ENCODE data around the gene PEX6. TPM values are rescaled to one million over a fixed set of nuclear protein-coding genes. Genes with fewer than 3 reads are reported as not detected.

The PEX6 gene
- total RNA-seq, 6 experiments from 2014 or later = 20.3 to 31.7 (median 22.4) TPM

DNA sequence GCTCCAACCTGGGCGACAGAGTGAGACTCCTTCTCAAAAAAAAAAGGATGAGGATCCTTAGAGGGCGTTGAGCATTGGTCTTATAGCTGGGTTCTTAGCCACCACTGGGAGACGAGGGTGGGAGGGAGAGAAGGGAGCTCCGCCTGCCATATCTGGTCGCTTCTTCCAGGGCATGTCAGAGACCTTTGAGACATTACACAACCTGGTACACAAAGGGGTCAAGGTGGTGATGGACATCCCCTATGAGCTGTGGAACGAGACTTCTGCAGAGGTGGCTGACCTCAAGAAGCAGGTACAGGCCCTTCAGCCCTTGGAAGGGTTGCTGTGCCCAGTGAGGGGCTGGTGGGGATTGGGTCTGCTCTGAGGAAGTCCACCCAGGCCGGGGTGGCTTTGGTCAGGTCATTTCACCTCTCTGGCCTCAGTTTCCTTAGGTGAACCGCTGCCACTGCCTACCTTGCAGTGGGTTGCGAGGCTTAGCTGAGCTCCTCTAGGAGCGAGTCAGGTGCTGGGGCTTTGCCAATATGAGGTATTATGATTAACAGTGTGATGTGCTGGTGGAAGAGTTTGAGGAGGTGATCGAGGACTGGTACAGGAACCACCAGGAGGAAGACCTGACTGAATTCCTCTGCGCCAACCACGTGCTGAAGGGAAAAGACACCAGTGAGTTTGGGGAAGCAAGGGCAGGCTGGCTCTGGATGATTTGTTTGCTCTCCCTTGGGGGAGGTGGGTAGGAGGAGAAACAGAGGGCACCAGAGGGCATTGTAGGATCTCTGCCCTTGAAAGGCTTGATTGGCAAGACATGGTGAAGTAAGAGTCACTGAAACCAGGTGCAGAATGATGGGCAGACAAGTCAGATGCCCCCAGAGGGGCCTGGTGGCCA is 41.2 kb downstream of the PEX6 start:
- Mint-ChIP-seq H3K4me1 (ENCODE audit: low read depth) (peaks cover 7% of the 10 kb centered on the region), H3K36me3 (ENCODE audit: low read depth) (0 out of 2 replicates have a peak, but pooled peaks cover 11% of the 10 kb centered on the region), H3K27ac (no peak overlapping the region), H3K4me3 (no peak overlapping the region), H3K27me3 (ENCODE audit: insufficient read depth) (peaks cover 2% of the 10 kb centered on the region), H3K9me3 (no peaks in the 10 kb centered on the region)
- DNase-seq = no peak
- TF ChIP-seq, protein P1, sequence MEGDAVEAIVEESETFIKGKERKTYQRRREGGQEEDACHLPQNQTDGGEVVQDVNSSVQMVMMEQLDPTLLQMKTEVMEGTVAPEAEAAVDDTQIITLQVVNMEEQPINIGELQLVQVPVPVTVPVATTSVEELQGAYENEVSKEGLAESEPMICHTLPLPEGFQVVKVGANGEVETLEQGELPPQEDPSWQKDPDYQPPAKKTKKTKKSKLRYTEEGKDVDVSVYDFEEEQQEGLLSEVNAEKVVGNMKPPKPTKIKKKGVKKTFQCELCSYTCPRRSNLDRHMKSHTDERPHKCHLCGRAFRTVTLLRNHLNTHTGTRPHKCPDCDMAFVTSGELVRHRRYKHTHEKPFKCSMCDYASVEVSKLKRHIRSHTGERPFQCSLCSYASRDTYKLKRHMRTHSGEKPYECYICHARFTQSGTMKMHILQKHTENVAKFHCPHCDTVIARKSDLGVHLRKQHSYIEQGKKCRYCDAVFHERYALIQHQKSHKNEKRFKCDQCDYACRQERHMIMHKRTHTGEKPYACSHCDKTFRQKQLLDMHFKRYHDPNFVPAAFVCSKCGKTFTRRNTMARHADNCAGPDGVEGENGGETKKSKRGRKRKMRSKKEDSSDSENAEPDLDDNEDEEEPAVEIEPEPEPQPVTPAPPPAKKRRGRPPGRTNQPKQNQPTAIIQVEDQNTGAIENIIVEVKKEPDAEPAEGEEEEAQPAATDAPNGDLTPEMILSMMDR (IDR thresholded peaks at IDR 0.05) = no peak

DNA sequence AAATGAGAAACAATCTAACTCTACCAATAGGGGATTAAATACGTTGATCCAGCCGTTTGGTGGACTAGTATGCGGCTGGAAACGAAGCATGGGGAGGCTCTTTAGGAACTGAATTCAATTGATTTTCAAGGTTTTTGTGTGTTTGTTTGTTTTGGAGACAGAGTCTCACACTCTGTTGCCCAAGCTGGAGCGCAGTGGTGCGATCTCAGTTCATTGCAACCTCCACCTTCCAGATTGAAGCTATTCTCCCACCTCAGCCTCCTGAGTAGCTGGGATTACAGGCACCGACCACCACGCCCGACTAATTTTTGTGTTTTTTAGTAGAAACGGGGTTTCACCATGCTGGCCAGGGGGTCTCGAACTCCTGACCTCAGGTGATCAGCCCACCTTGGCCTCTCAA is 42.6 kb downstream of the PEX6 start:
- Mint-ChIP-seq H3K27ac (no peak overlapping the region), H3K4me1 (ENCODE audit: low read depth) (peaks cover 17% of the 10 kb centered on the region), H3K9me3 (no peaks in the 10 kb centered on the region), H3K27me3 (ENCODE audit: insufficient read depth) (peaks cover 2% of the 10 kb centered on the region), H3K4me3 (no peak overlapping the region), H3K36me3 (ENCODE audit: low read depth) (0 out of 2 replicates have a peak, but pooled peaks cover 11% of the 10 kb centered on the region)
- TF ChIP-seq, protein P1 (IDR thresholded peaks at IDR 0.05) = no peak
- DNase-seq = no peak

- H3K9me3 Mint-ChIP-seq = no peaks in the 10 kb centered on the region
- no peak for DNase-seq
- peaks cover 13% of the 10 kb centered on the region; the same call in 1 of the 2 replicates for H3K36me3 Mint-ChIP-seq (ENCODE audit: low read depth)
- TF ChIP-seq, protein P1 (IDR thresholded peaks at IDR 0.05) = no peak
- H3K27me3 Mint-ChIP-seq (ENCODE audit: insufficient read depth) = peaks cover 2% of the 10 kb centered on the region
- no peak overlapping the region for H3K27ac Mint-ChIP-seq
- peaks cover 26% of the 10 kb centered on the region for H3K4me1 Mint-ChIP-seq (ENCODE audit: low read depth)
- H3K4me3 Mint-ChIP-seq = no peak overlapping the region
Measured at GRCh38 chr6:42935322-42935721, 43.7 kb downstream of the PEX6 start.

DNA sequence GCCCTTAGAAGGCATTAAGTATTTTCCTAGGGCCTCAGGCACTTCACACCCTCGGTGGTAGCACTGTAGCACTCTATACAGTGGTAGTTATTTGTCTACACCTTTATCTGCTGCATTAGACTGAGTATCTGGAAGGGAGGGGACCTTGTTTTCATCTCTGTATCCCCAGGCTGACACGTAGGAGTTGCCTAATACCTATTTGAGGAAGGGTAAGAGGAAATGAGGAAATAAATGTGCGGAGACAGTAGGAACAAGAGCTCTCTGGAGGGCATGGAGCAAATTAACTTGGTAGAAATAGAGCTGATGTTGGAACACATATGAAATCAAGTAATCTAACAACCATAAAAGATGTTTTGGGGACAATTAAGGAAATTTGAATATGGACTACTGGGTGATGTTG is 45.8 kb downstream of the PEX6 start:
- Mint-ChIP-seq H3K4me1 (ENCODE audit: low read depth) (peaks cover 35% of the 10 kb centered on the region), H3K36me3 (ENCODE audit: low read depth) (peaks cover 11% of the 10 kb centered on the region; the same call in 1 of the 2 replicates), H3K9me3 (no peaks in the 10 kb centered on the region), H3K27me3 (ENCODE audit: insufficient read depth) (peaks cover 2% of the 10 kb centered on the region), H3K27ac (no peak overlapping the region), H3K4me3 (no peak overlapping the region)
- TF ChIP-seq, protein P1 (IDR thresholded peaks at IDR 0.05) = no peak
- no peak for DNase-seq

GRCh38 chr6:42932412-42932811 is 46.6 kb downstream of the PEX6 start:
- Mint-ChIP-seq H3K4me3 (no peak overlapping the region), H3K4me1 (ENCODE audit: low read depth) (peaks cover 36% of the 10 kb centered on the region), H3K9me3 (no peaks in the 10 kb centered on the region), H3K27me3 (ENCODE audit: insufficient read depth) (peaks cover 2% of the 10 kb centered on the region), H3K27ac (no peak overlapping the region), H3K36me3 (ENCODE audit: low read depth) (peaks cover 11% of the 10 kb centered on the region; the same call in 1 of the 2 replicates)
- TF ChIP-seq, protein P1 (IDR thresholded peaks at IDR 0.05) = no peak
- DNase-seq = no peak
